Inferior parietal cortex (tissue), 1 donor: ENCODE data around the gene COL6A6.
"Not testable (repeated sequence)": the region's sequence is repeated elsewhere in the genome, so short reads cannot be mapped to it uniquely, and the experiment has no call there.

Experiments used
- DNase-seq: peaks from one replicate; pipeline ENCODE4 v3.0.0-alpha.2; 2016; ENCODE audit errors: extremely low spot score

Gene COL6A6

DNA sequence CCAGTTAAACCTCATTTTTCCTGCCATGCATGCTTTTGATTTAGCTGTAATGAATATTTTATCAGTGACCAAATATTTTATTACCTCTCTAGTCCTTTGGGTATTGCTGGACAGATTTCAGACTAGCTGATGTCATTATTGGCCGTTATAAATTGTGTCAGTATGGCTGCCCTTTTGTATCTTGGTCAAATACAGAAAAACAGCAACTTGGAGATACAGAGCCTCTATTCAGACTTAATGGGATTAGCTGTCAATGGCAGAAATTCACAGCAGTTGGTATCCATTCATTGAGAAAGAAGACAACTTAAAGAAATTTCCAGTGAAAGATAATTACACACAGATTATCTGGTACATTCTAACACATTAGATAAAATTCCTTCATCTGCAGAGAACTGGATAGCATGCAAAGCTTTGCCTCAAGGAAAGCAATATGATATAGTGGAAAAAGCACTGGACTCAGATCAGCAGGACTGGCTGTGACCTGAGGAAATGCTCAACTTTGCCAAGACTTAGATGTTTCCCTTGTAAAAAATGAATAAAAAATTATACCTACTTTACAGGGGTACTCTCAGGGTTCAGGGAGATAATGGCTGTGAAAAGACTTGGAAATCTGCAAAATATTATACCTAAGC lies 20.8 kb downstream of the COL6A6 start:
- DNase-seq: no peak

DNA sequence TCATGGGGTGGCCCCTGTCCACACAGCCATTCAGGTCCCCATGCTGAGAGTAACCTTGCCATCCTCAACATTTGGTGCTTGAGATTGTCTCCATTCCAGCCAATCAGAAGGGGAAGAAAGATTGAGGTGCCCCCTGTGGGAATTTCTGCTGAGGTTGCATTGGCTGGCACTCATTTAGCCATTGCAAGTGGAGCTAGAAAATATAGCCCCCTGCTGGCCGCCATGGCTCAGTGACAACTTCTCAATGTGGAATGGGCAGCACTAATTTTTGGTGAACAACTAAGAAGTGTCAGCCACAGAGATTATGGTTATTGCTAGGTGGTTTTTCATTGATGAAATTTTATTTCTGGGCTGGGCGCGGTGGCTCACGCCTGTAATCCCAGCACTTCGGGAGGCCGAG lies 22.0 kb downstream of the COL6A6 start:
- DNase-seq: peak; percentile 35

DNA sequence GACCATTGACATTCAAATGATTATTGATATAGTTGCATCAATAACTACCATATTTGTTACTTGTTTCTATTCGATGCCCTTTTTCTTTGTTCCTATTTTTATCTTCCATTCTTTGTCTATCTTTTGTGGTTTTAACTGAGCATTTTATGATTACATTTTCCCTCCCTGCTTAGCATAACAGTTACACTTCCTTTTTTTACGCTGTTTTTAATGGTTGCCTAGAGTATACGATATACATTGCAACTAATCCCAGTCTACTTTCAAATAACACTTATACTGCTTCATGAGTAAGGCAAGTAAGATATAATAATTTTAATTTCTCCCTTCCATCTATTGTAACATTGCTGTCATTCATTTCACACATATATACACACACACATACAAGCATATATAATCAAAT lies 26.3 kb downstream of the COL6A6 start:
- DNase-seq: no peak

DNA sequence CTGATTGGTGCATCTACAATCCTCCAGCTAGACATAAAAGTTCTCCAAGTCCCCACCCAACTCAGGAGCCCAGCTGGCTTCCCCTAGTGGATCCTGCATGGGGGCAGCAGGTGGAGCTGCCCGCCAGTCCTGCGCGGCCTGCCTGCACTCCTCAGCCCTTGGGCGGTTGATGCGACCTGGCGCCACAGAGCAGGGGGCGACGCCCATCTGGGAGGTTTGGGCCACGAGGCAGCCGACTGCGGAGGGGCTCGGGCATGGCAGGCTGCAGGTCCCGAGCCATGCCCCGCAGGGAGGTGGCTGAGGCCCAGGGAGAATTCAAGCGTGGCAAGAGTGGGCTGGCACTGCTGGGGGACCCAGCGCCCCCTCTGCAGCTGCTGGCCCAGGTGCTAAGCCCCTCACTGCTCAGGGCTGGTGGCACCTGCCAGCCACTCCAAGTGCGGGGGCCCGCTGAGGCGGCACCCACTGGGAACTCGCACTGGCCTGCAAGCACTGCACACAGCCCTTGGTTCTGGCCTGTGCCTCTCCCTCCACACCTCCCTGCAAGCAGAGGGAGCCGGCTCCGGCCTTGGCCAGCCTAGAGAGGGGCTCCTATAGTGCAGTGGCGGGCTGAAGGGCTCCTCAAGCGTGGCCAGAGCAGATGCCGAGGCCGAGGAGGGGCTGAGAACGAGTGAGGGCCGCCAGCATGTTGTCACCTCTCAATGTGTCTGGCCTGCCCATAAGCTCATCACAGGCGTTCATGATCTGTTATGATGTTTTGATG lies 30.1 kb downstream of the COL6A6 start:
- no peak for DNase-seq

DNA sequence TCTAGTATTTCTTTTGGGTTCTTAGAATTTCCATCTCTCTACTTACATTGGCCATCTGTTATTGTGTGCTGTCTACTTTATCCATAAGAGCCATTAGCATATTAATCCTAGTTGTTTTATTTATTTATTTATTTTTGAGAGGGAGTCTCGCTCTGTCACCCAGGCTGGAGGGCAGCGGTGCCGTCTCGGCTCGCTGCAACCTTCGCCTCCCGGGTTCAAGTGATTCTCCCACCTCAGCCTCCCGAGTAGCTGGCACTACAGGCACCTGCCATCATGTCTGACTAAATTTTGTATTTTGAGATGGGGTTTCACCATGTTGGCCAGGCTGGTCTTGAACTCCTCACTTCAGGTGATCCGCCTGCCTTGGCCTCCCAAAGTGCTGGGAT lies 30.7 kb downstream of the COL6A6 start:
- not testable (repeated sequence) for DNase-seq

DNA sequence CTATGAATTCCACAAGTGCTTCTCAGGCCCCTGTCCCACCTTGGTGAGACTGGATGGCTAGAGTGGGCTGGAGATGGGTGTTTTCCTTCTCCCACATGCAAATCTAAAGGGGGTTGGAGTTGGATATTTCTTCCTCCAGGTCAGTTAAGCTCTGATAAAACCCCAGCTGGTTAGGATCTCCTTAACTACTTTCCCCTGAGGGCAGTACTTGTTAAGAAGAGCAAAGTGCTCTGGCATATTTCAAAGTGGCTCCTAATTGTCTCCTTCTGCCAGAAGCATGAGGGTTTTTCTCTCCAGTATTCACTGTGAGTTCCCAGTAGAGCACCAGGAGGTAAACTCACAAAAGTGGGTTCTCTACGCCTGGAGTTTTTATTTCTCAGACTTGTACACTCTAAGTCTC lies 31.4 kb downstream of the COL6A6 start:
- no peak for DNase-seq

DNA sequence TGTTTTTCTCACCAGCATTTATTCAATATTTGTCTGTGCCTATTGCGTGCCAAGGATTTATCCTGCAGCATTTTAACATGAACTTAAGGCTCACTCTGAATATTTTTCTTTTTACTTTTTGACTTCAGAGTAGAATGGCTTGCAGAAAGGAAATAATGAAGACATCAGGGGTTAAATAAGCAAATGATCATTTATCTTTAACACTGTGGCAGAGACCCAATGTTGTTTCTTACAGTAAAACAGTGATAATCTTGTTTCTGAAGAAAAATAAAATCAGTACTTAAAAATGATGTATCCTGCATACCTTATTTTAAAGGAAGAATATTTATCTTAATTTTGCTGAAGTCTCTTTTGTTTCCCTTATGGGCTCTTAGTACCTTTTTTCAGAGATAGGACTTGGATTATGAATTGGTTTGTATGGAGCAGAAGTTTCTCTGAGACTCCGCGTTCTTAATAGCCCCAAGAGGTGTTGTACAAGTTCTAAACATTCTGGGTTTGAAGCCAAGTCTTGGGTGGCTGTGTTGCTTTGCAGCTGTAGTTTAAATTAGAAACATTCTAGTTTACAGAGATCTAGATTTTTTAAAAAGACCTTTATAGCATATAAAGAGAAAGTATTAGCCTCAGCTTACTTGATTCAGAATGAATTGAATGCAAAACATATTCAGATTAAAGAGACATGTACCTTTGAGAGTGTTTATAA lies 40.5 kb downstream of the COL6A6 start:
- no peak for DNase-seq

DNA sequence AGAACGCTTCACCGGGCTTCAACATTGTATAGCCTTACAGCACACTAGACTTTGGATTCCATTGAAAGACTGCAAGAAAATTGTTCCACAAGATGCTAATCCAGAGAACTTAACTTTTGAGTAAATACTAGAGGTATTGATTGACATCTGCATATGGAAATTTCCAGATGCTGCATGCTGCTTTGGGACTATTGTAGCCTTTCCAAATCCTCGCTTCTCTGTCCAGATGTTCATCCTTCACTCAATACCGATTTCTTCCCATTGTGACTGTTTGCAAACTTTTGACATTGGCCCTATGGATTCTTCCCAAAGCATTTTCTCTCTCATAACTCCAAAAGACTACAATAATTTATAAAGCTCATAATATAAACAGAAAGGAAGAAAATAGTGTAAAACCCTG lies 41.4 kb downstream of the COL6A6 start:
- DNase-seq: no peak

DNA sequence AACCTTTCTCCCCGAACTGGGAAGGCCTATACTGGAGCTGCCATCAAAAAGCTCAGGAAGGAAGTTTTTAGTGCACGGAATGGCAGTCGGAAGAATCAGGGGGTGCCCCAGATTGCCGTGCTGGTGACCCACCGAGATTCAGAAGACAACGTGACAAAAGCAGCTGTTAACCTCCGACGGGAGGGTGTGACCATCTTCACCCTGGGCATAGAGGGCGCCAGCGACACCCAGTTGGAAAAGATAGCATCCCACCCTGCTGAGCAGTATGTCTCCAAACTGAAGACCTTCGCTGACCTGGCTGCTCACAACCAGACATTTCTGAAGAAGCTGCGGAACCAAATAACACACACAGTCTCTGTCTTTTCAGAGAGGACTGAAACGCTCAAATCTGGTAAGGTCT lies 48.2 kb downstream of the COL6A6 start:
- DNase-seq: no peak
